NB4 (cell line): ENCODE data around the gene SEPTIN2.
"Not testable (repeated sequence)": the region's sequence is repeated elsewhere in the genome, so short reads cannot be mapped to it uniquely, and the experiment has no call there.

ENCODE experiments used
- DNase-seq: peaks from one replicate; pipeline ENCODE4 v3.0.0; 2010; ENCODE audit warnings: low read depth
- H3K4me3 ChIP-seq: one replicate; pipeline ENCODE4 v1.5.1; 2011; ENCODE audit warnings: mild to moderate bottlenecking, low read depth, low read length, moderate library complexity
- CTCF ChIP-seq: IDR thresholded peaks from one replicate; pipeline ENCODE4 v1.5.1; 2012; ENCODE audit warnings: low read depth, low read length
- MAX ChIP-seq: IDR thresholded peaks from 2 replicates; pipeline ENCODE4 v1.6.1; 2011; ENCODE audit warnings: low read depth, low read length
- MYC ChIP-seq: IDR thresholded peaks from 2 replicates; pipeline ENCODE4 v1.6.1; 2011; ENCODE audit warnings: low read depth, low read length
- POLR2A ChIP-seq: IDR thresholded peaks from 2 replicates; pipeline ENCODE4 v1.6.1; 2011; ENCODE audit warnings: mild to moderate bottlenecking; ENCODE audit not compliant: insufficient read length; ENCODE audit errors: extremely low read depth

The SEPTIN2 gene

GRCh38 chr2:241316825-241317224, 1.1 kb downstream of the SEPTIN2 start:
- peak overlapping the region; percentile 82 for H3K4me3 ChIP-seq
- no peak for DNase-seq
- TF ChIP-seq CTCF: no peak
- no peak for TF ChIP-seq MAX
- no peak for TF ChIP-seq POLR2A
- no peak for TF ChIP-seq MYC

GRCh38 chr2:241317391-241317790, 1.7 kb downstream of the SEPTIN2 start:
- peak; percentile 63 for DNase-seq
- no peak for TF ChIP-seq MYC
- TF ChIP-seq MAX: no peak
- TF ChIP-seq CTCF: no peak
- H3K4me3 ChIP-seq: peak overlapping the region; percentile 82

GRCh38 chr2:241318830-241319229, 3.1 kb downstream of the SEPTIN2 start:
- DNase-seq: not testable (repeated sequence)
- H3K4me3 ChIP-seq: peak overlapping the region; percentile 82

GRCh38 chr2:241320394-241320793, 4.7 kb downstream of the SEPTIN2 start:
- DNase-seq: no peak
- no peak for TF ChIP-seq MYC
- no peak for TF ChIP-seq POLR2A
- no peak for TF ChIP-seq MAX
- TF ChIP-seq CTCF: no peak
- no peak overlapping the region for H3K4me3 ChIP-seq

GRCh38 chr2:241321033-241321432, 5.3 kb downstream of the SEPTIN2 start:
- H3K4me3 ChIP-seq: peak overlapping the region; percentile 23

GRCh38 chr2:241321886-241322285, 6.2 kb downstream of the SEPTIN2 start:
- no peak for TF ChIP-seq MAX
- TF ChIP-seq MYC: no peak
- TF ChIP-seq POLR2A: no peak
- TF ChIP-seq CTCF: no peak
- DNase-seq: no peak
- H3K4me3 ChIP-seq: no peak overlapping the region

More at GRCh38 chr2:241321033-241321432, 5.3 kb downstream of the SEPTIN2 start:
- DNase-seq: no peak
- no peak for TF ChIP-seq MYC
- TF ChIP-seq POLR2A: no peak
- TF ChIP-seq MAX: no peak
- TF ChIP-seq CTCF: no peak
